GM12864 (cell line): ENCODE data around the gene ZNF765.
"Not testable (repeated sequence)": the region's sequence is repeated elsewhere in the genome, so short reads cannot be mapped to it uniquely, and the experiment has no call there.

Experiments used
- DNase-seq: peaks from one replicate; pipeline ENCODE4 v3.0.0-alpha.2; 2011; ENCODE audit warnings: low read depth
- H3K4me3 ChIP-seq: 2 replicates; pipeline ENCODE4 v1.5.1; 2011; ENCODE audit warnings: mild to moderate bottlenecking, low read depth, low read length, control low read depth
- TF ChIP-seq, protein P1 (sequence below): IDR thresholded peaks from 2 replicates; pipeline ENCODE4 v1.5.1; 2011; ENCODE audit warnings: low read depth, mild to moderate bottlenecking, moderate library complexity, low read length, control low read depth, inconsistent platforms; ENCODE audit errors: missing control alignments

Gene ZNF765

DNA sequence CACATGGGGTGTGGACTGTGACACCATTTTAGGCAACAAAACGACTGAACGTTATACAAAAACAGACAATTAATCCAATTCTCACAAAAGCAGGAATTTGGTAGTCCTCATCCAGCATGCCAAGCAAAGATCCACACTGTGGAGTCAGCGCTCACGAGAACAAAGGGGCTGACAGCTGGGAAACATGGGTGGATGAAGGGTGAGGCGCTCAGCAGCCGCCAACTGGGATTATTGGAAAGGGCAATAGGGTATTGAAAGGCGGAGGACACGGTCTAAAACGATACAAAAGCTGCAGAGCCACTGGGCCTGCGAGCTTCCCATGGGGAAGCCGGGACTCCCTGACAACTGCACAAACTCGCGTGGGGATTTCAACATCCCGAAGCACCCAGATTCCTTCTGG is 67.9 kb downstream of the ZNF765 start:
- no peak overlapping the region for H3K4me3 ChIP-seq
- no peak for DNase-seq
- TF ChIP-seq, protein P1, sequence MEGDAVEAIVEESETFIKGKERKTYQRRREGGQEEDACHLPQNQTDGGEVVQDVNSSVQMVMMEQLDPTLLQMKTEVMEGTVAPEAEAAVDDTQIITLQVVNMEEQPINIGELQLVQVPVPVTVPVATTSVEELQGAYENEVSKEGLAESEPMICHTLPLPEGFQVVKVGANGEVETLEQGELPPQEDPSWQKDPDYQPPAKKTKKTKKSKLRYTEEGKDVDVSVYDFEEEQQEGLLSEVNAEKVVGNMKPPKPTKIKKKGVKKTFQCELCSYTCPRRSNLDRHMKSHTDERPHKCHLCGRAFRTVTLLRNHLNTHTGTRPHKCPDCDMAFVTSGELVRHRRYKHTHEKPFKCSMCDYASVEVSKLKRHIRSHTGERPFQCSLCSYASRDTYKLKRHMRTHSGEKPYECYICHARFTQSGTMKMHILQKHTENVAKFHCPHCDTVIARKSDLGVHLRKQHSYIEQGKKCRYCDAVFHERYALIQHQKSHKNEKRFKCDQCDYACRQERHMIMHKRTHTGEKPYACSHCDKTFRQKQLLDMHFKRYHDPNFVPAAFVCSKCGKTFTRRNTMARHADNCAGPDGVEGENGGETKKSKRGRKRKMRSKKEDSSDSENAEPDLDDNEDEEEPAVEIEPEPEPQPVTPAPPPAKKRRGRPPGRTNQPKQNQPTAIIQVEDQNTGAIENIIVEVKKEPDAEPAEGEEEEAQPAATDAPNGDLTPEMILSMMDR, result no peak

- TF ChIP-seq, protein P1, result no peak
- no peak overlapping the region for H3K4me3 ChIP-seq
- no peak for DNase-seq
These were observed 68.3 kb downstream of the ZNF765 start for GRCh38 chr19:53463263-53463662.

- TF ChIP-seq, protein P1, result no peak
- peak overlapping the region; percentile 88 for H3K4me3 ChIP-seq
- no peak for DNase-seq
These were observed 72.0 kb downstream of the ZNF765 start for GRCh38 chr19:53466726-53467484.

DNA sequence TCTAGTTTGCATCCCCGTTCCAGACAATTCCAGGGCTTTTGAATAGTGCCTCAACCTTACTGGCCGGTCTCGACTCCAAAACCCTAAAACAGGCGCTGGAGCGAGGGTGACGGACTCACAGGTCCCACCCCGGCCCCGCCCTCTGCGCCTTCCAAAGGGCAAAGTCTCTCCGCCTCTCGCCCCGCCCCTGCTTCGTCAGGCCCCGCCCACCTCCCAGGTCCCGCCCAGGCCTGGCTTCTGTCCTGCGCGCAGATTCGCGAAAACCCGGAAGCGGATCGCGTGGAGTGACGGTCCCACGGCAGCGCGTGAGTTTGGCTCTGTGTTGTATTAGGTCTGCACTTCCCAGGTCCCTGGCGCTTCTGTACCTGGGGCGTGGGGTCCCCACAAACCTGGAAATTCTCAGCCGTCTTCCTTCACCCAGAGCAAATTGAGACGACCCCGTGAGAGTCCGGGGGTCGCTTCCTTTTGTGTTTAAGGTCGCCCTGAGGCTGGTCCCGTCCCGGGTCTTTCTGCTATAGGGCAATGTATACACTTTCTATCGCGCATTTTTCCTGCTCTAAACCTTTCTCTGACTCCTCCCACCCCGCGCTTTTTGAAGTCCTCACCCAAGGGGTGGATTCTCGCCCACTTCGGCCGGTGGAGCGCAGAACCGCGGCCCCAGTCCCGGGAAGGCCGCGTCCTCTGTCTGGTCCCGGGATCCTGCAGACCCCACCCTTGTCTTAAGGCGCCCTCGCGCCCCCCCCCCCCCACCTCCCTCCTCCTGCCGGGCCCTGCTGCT is 72.7 kb downstream of the ZNF765 start, which contains the start of gene ZNF813:
ZNF813 (plus strand) TSS at position 249 of the 778 bp plus-strand sequence. CDS start 16,090 bp downstream, outside the sequence.
- TF ChIP-seq, protein P1, result no peak
- peak within 1 kb of the TSS; percentile 88 for H3K4me3 ChIP-seq
- peak; percentile 64 for DNase-seq

- H3K4me3 ChIP-seq, result peak overlapping the region; percentile 88
- not testable (repeated sequence) for DNase-seq
These were observed 73.7 kb downstream of the ZNF765 start for GRCh38 chr19:53468628-53469027.

DNA sequence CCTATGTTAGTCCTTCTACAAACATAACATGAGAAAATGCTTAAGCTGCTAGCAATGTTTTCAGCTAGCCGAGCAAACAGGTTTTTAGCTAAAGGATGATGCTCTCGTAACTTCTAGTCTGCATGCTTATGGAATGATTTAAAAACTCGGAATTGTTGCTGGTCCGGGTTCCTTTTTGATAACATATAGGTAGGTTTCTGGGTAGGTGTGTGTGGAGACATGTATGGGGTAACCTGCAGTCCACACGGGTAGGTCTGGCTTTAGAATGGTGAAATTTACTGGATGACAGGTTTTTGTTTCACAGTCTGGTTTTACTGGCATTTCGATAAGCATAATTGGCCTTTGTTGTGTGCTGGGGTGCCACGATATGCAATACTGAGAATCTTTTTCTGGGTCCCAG is 77.0 kb downstream of the ZNF765 start:
- TF ChIP-seq, protein P1, result no peak
- H3K4me3 ChIP-seq, result no peak overlapping the region
- no peak for DNase-seq

DNA sequence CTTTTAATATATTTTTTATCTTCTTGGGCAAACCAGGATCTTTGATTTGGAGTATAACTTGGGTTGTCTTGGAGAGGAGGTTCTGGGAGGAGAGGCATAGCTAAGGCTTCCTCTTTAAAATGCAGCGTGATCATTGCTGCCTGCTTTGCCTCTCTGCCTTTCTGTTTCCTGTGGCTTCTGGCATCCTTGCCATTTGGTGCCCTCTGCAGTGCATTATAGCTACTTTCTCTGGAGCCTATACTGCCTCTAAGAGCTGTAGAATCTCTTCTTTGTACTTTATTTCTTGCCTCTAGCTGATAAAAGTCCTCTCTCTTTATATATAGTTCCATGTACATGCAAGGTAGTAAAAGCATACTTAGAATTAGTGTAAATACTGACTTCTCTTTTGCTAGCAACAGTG is 79.9 kb downstream of the ZNF765 start:
- not testable (repeated sequence) for H3K4me3 ChIP-seq, DNase-seq

DNA sequence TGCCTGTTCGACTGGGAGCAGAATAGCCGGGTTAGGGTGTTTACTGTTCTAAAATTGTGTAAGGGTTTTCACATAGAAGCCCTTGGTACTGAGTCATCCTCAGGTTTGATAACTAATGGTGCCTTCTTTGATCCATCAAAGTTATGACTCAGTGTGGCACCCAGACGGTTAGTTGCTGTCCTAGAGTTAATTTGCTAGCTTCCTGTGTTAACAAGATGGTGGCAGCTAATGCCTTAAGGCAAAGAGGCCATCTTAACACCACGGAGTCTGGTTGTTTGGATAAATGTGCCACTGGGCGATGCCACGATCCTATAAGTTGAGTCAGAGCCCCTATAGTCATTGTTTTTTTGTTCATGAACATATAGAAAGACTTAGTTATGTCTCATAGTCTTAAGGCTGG is 80.5 kb downstream of the ZNF765 start:
- H3K4me3 ChIP-seq, DNase-seq: not testable (repeated sequence)
